Medulla oblongata (tissue), 1 donor: ENCODE results near the gene MDFIC.
A peak's percentile ranks its signal among the peaks of the same experiment; 100 is the strongest.

ENCODE experiments used
- DNase-seq: peaks from one replicate; pipeline ENCODE4 v3.0.0-alpha.2; 2015; ENCODE audit errors: extremely low spot score

MDFIC gene

GRCh38 chr7:114989531-114989930 is 67.6 kb downstream of the MDFIC start:
- DNase-seq: no peak

- DNase-seq: no peak
Observed at GRCh38 chr7:114997487-114998404, 75.9 kb downstream of the MDFIC start.

GRCh38 chr7:115004121-115004520 is 82.2 kb downstream of the MDFIC start:
- no peak for DNase-seq

- DNase-seq: no peak
Observed at GRCh38 chr7:115005251-115005650, 83.4 kb downstream of the MDFIC start.

GRCh38 chr7:115005953-115006352 is 84.1 kb downstream of the MDFIC start:
- no peak for DNase-seq

- DNase-seq: no peak
Observed at GRCh38 chr7:115007751-115008150, 85.9 kb downstream of the MDFIC start.

GRCh38 chr7:115008465-115009114 is 86.7 kb downstream of the MDFIC start:
- peak; percentile 48 for DNase-seq

- no peak for DNase-seq
Observed at GRCh38 chr7:115009139-115009538, 87.2 kb downstream of the MDFIC start.

GRCh38 chr7:115009736-115010440 is 88.0 kb downstream of the MDFIC start:
- peak; percentile 32 for DNase-seq

GRCh38 chr7:115010441-115010820 is 88.5 kb downstream of the MDFIC start:
- DNase-seq: no peak

- no peak for DNase-seq
Observed at GRCh38 chr7:115013886-115014285, 92.0 kb downstream of the MDFIC start.

- no peak for DNase-seq
Observed at GRCh38 chr7:115014794-115015193, 92.9 kb downstream of the MDFIC start.

- DNase-seq: no peak
Observed at GRCh38 chr7:115015619-115016018, 93.7 kb downstream of the MDFIC start.

GRCh38 chr7:115019882-115020605 is 98.2 kb downstream of the MDFIC start:
- no peak for DNase-seq

GRCh38 chr7:115023219-115023618 is 101.3 kb downstream of the MDFIC start:
- no peak for DNase-seq

GRCh38 chr7:115024276-115024675 is 102.4 kb downstream of the MDFIC start:
- no peak for DNase-seq

GRCh38 chr7:115032715-115033703 is 111.1 kb downstream of the MDFIC start:
- no peak for DNase-seq

GRCh38 chr7:115033917-115034459 is 112.1 kb downstream of the MDFIC start:
- DNase-seq: no peak

- DNase-seq: no peak
Observed at GRCh38 chr7:115034515-115034914, 112.6 kb downstream of the MDFIC start.

- no peak for DNase-seq
Observed at GRCh38 chr7:115037128-115037802, 115.4 kb downstream of the MDFIC start.
